Right lung (tissue), 5 donors: ENCODE measurements around the gene FAM184B. TPM values are rescaled to one million over a fixed set of nuclear protein-coding genes. Genes with fewer than 3 reads are reported as not detected.
"Not testable (repeated sequence)": the region's sequence is repeated elsewhere in the genome, so short reads cannot be mapped to it uniquely, and the experiment has no call there.

Source experiments
- DNase-seq, 2 donors: peaks; one replicate each; pipeline ENCODE4 v3.0.0-alpha.2; 2013
- polyA plus RNA-seq, 5 donors: library from polyadenylated mRNA; unstranded; fragments of 120-200 nt; gene quantifications; one replicate each; pipeline versions ENCODE4 v1.2.1 to v1.2.3, GENCODE V29; 2013; ENCODE audit warnings: inconsistent platforms in 1 of 5, low replicate concordance in 1 of 5; ENCODE audit not compliant: insufficient read length in 5 of 5, insufficient read depth in 1 of 5

Gene FAM184B
- polyA plus RNA-seq, 5 donors: 0.13 to 0.33 (median 0.22) TPM

GRCh38 chr4:17719106-17719505, 62.3 kb downstream of the FAM184B start:
- DNase-seq: no peak

GRCh38 chr4:17718471-17718870, 63.0 kb downstream of the FAM184B start:
- no peak for DNase-seq

- DNase-seq: no peak
These were observed 64.1 kb downstream of the FAM184B start for GRCh38 chr4:17717301-17717700.

DNA sequence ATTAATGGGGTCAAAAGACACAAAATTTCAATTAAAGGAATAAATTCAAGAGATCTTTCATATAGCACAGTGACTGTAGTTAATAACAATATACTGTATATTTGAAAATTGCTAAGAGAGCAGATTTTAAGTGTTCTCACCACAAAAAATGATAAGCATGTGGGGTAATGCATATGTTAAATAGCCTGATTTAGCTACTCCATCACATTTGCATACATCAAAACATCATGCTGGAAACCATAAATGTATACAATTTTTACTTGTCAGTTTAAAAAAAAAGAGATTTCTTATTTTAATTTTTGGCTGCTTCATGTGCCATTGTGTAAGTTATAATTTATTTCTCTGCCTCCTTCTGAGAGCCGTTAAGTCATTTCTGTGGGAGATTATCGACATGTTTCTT, 65.9 kb downstream of the FAM184B start:
- DNase-seq: no peak

GRCh38 chr4:17713779-17714178, 67.6 kb downstream of the FAM184B start:
- DNase-seq: no peak

DNA sequence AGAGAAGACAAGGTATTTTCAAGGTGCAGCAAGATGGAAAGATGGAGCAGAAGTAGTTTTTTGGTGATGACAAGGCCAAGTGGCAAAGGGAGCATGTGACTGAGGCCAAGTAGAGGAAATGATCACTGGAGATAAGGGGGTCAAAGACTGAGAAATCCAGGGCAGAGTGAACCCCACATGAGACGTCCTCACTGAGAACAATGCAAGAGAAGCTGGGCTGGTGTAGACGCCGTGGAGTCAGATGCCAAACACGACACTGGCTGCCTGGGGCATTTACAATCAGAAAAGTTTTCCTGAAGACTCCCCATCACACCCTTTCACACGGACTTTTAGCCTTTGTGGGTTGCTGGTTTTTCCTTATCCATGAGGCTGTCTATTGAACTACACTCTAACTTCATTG, 69.3 kb downstream of the FAM184B start:
- no peak for DNase-seq

GRCh38 chr4:17711206-17711605, 70.2 kb downstream of the FAM184B start:
- DNase-seq: not testable (repeated sequence)

DNA sequence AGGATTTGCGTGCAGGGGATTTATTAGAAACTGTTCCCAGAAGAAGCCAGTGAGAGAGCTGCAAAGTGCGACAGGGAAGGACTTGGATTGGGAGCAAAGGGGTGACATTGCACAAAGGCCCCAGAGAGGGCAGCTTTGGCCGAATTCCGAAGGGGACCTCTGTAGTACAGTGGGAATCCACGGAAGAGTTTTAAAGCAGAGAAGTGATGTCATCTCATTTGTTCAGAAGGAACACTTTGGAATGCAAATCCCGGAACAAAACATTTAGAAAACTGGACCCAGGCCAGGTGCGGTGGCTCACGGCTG, 71.7 kb downstream of the FAM184B start:
- DNase-seq: no peak

DNA sequence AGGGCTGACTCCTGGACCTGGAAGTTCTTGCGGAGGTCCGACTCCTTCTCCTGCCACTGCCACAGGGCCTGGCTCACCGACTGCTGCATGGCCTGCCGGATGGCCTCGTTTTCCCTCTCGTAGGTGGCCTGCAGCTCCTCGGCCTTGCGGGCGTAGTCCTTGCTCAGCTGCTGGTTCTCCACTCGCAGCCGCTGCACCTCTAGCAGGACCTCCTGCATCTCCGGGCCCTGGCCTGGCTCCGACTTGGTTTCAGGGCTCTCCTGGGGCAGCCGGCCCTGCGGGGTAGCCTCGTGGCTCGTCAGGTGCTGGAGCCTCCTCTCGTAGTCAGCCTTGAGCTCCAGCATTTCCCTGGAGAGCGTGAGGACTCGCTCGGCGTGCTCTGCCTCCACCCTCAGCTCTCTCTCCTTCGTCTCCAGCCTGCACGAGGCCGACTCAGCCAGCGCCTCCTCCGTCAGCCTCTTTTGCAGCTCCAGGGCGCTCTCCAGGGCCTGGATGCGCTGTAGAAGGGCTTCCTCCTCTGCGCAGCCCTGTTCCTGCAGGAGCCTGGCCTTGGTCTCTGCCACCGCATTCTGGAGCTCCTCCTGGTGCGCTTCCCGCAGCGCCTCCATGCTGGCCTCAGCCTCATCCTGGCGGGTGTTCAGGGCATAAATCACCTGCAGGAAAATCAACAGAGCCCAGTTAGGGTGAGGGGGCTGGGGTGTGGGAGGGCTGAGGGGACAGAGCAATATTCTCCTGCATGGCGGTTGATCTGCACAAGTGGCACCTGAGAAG, 72.2 kb downstream of the FAM184B start:
- DNase-seq: no peak

DNA sequence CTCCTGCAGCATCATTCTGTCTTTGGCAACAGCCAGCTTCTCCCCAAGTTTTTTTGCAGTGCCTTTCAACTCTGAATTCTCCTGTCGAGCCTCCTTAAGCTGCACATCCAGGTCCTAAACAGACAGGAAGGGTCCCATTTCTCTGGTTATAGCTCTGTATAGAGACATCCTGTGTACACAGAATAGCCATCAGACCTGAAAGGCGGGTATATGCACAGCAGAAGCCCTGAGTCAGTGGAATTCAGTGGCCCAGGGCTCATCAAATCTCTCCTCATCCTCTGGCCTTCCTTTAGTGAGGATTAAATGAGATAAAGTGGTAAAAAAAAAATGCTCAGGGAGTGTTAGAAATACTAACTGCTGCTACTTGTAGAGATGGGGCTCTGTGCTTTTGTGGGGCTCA, 73.8 kb downstream of the FAM184B start:
- no peak for DNase-seq

DNA sequence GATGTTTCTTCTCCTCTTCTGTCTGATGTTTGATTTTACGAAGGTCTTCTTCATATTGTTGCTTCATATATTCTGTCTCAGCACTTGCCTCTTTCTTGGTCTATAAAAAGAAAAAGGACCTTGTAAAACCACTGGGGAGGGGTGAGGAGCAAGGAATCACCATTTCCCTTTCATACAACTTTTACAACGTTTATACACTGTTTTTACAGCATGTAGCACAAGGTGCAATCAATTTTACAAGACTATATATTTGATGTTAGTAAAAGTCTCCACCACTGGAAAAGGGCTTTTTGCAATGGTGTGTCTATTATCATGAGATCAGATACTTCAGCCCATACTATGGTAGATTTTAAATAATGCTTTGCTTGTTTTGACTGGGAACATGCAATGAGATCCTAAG, 76.3 kb downstream of the FAM184B start:
- DNase-seq: no peak

GRCh38 chr4:17704020-17704650, 77.3 kb downstream of the FAM184B start:
- no peak for DNase-seq

GRCh38 chr4:17702641-17703040, 78.8 kb downstream of the FAM184B start:
- no peak for DNase-seq

GRCh38 chr4:17701882-17702281, 79.5 kb downstream of the FAM184B start:
- DNase-seq: no peak

- no peak for DNase-seq
These were observed 80.1 kb downstream of the FAM184B start for GRCh38 chr4:17701138-17701839.

GRCh38 chr4:17699380-17699779, 82.0 kb downstream of the FAM184B start:
- DNase-seq: no peak

DNA sequence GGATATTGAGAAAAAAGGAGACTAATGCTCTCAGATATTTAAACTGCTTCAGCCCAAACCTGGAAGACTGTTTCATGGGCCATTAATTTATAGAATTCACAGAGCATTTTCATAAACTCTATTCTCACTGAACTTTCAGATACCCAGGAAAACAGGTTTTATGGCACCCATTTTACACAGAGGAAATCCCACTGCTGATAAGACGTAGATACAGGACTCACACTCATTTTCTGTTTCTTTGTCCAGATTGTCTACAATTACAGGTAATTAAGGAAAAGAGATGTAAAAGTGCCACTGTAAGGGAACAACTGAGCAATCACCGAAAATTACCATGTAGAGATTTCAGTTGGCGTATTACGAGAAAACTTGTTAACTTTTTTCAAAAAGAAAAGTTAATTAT, 83.3 kb downstream of the FAM184B start:
- no peak for DNase-seq

DNA sequence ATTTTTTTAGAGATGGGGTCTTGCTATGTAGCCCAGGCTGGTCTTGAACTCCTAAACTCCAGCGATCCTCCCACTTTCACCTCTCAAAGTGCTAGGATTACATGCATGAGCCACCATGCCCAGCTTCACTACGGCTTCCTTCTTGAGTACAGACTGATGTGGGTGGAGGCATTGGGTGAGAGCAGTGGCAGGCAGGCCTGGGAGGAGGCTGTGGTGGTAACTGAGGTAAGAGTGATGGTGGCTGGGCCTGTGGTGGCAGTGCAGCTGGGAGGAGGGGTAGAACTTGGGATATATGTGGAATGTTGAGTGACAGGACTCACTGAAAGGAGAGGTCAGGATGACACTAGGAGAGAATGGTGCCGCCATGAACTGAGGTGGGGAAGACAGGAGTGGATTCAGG, 86.1 kb downstream of the FAM184B start:
- DNase-seq: no peak

- no peak for DNase-seq
These were observed 86.9 kb downstream of the FAM184B start for GRCh38 chr4:17694552-17694951.

GRCh38 chr4:17690898-17691297, 90.5 kb downstream of the FAM184B start:
- no peak for DNase-seq

GRCh38 chr4:17690135-17690534, 91.3 kb downstream of the FAM184B start:
- DNase-seq: no peak

DNA sequence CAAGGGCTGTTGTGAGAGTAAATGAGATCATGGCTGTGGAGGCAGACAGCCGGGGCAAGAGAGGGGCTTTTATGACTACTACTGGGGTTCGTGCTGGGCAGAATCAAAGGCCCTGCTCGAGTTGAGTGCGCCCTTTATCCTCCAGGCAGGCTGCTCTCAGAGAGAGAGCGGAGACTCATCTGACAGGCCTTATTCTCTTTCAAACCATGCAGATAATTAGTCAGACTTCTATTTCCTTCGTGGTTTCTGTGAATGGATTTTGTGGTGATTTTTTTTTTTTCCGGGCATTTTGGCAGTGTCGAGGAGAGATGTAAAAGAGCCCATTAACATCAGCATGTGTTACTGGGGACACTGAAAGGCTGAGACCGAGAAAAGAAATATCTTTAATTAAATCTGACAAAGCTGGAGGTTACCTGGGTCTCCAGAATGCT, 93.4 kb downstream of the FAM184B start:
- DNase-seq: no peak

DNA sequence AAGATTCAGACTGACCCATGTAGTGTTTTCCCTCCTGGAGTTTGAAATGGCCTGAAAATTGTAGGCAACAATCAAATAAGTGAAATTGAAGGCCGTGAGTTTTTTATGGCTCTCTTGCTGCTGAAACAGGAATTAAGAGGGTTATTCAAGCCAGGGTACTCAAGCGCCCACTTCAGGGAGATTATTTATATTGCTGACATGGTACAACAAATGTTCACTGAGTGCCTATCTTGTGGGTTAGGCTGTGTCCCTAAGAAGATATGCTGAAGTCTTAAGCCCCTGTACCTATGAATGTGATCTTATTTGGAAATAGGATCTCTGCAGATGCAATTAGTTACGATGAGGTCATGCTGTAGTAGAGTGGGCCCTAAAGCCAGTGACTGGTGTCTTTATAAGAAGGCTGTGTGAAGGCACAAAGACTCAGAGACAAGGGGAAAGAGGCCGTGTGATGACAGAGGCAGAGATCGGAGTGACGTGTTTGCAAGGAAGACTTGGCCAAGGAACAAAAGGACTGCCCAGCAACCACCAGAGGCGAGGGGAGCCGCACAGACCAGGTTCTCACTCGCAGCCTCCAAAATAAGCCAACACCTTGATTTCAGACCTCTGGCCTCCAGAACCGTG, 94.1 kb downstream of the FAM184B start:
- DNase-seq: no peak
